Cardiac septum (tissue), 1 donor: ENCODE measurements around the gene GORAB. TPM values are rescaled to one million over a fixed set of nuclear protein-coding genes. Genes with fewer than 3 reads are reported as not detected.

ENCODE experiments used
- DNase-seq: peaks from one replicate; pipeline ENCODE4 v3.0.0-alpha.2; 2020; ENCODE audit warnings: low spot score
- intact Hi-C: fragments of 100-400 bp; cut with DNase I; formaldehyde crosslinking; loops from one replicate; pipeline ENCODE4 v1.14.0; 2022
- long read RNA-seq: library from polyadenylated mRNA; unstranded; transcript quantifications from one replicate; pipeline ENCODE4 v2.0.0, GENCODE V29; 2021
- total RNA-seq: library from RNA; stranded (reverse); fragmentation: NEBNext Ultra II Directional; extraction: Animal tissue kit (Norgen Biotek cat#: 25700); gene quantifications from one replicate; pipeline ENCODE4 v1.2.1, GENCODE V29; 2021
- donor health status: DM: no; HTN: no; CAD: no.

The GORAB gene, protein sequence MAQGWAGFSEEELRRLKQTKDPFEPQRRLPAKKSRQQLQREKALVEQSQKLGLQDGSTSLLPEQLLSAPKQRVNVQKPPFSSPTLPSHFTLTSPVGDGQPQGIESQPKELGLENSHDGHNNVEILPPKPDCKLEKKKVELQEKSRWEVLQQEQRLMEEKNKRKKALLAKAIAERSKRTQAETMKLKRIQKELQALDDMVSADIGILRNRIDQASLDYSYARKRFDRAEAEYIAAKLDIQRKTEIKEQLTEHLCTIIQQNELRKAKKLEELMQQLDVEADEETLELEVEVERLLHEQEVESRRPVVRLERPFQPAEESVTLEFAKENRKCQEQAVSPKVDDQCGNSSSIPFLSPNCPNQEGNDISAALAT
- total RNA-seq = 13.0 TPM
- long read RNA-seq, transcript GORAB-202 (5 exons, 2,189 nt) = major isoform, 13 of 24 reads
- long read RNA-seq, partial matches to known transcripts = 1 of 24 reads
- long read RNA-seq, other reads (novel, unspliced or antisense) = 9 of 24 reads

DNA sequence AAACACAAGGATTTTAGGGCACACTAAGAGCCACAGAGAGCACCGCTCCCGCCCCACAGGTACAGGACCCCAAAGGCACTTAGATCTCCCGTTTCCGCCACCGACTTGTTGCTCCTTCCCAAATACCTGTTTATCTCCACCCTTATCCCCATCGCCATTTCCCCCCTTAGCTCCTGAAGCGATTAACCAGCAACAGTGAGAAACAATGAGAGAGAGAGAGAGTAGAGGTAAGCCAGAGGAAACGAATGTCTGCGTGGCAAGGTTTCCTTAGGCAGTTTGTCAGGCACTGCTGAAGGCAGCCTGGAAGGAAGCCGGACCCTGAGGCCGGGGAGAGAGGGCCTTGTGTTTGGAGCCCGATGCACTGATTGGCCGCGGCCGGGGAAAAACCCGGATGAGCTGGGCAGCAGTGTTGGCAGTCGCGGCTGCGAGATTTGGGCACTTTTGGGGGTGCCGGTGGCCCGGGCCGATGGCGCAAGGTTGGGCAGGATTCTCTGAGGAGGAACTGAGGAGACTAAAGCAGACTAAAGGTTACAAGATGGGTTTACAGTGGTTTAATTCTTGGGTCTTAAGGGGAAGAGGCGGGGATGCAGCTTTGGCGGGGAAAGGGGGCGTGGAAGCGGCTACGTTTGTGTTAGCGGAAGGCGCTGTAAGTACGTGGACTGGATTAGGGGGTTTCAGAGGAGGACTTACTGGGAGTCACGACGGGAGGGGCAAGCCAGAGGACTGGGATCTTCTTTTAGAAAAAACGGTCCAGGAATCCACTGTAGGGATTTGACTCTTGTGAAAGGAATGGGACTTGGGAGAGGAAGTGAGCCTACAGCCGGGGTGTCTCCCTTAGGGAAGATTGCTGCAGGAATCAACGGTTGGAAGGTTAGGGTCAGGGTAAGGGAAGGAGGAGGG is at the start of gene GORAB:
Gene GORAB, plus strand, starts transcription at position 409 of the 900 bp plus-strand sequence. Its CDS starts 58 bp downstream, at position 467.
- peak; percentile 96 for DNase-seq
- intact Hi-C loops = loop anchor here (2.0 to 10.0 kb wide), 7 partner anchors 40 to 597 kb away; partner anchors contain the start of genes KIFAP3 and PRRX1

DNA sequence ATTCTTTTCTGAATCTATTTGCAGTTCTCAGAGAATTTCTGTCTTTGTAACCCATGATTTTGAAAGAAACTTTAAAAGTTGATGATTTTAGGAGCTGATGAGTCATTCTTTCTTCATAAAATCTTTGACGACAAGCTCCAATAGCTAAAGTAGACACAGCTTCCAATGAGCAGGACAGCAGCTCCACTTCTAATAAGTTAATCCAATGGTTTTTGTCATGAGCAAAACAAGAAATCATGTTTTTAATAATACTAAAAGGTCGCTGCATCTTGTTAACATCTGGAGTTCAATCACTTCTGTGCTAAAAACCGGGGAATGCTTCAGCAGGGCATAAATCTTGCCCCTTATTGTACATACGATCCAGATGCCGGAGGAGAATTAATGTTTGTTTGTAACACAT is 48.9 kb upstream of the GORAB start:
- intact Hi-C loops = loop anchor here (2.0 kb wide), 1 partner anchor 20 kb away; no protein-coding TSS in a partner anchor
- no peak for DNase-seq

DNA sequence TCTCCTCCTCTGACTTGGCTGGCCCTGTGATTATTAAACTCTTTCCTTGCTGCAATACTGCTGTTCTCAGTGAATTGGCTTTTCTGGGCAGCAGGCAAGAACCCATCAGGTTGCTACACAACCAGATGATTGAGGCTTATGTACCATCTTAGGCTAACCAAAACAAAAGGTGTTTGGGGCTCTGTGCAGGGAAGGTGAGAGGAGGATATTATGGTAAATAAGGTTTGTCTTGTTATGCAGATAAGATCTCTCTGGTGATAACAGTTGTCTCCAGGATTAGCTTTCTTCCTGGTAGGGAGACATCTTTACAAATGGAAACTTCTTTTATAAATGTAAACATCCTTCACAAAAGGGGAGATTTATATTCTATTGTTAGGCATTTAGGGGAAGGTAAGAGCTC is 44.5 kb upstream of the GORAB start:
- no peak for DNase-seq
- intact Hi-C loops = no loop called here

DNA sequence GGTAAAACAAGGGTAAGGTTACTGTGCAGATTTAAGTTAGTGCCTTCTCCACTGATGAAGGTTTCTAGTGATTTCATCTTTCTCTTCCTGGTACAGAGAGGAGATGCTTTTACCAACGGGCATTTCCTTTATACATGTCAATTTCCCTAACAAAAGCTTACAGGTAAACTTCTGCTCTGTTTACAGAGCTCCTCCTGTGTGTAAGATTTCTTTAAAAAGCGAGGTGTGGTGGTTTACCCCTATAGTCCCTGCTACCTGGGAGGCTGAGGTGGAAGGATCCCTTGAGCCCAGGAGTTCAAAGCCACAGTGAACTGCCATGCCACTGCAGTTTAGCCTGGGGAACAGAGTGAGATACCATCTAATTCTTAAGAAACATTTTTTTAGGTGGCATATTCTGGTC is 40.7 kb upstream of the GORAB start:
- no peak for DNase-seq
- intact Hi-C loops = loop anchor here (5.0 kb wide), 1 partner anchor 41 kb away; the partner anchor contains the start of gene GORAB

DNA sequence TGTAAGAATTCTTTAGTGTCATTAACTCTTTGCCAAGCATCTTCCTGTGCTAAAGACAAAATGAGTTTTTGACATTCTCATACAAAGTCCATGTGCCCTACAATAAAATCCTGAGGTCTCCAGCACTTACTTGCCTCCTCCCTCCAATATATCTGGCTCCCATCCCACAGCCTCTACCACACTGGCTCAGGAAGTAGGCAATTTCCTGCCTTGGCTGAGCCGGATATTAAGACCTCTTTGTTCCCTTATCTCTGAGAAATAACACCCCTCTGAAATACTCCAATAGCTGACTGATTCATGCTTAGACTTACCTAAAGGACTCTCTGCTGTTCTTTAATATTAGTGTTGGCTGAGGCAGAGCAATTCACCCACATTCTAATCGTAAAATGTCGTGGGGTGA is 37.6 kb upstream of the GORAB start:
- intact Hi-C loops = loop anchor here (5.0 kb wide), 1 partner anchor 38 kb away; the partner anchor contains the start of gene GORAB

DNA sequence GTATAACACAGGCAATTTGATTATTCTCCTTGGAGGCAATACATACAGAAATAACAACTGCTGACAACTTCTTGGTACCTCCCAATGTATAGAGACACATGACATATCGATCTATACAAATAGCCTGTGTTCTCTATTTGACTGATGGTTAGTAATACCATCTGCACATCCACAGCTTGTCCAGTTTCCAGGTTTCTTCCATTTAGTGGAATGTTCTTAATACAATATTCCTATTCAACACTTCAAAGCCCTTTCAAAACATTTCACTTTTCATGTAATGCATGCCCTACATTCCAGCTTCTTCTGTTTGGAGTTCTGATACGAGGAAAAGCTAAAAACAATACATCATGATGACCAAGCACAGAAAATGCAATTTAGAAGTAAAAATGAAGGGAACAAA is 37.0 kb upstream of the GORAB start:
- intact Hi-C loops = no loop called here
- DNase-seq = no peak

More for the DNA sequence above, 37.6 kb upstream of the GORAB start:
- no peak for DNase-seq

DNA sequence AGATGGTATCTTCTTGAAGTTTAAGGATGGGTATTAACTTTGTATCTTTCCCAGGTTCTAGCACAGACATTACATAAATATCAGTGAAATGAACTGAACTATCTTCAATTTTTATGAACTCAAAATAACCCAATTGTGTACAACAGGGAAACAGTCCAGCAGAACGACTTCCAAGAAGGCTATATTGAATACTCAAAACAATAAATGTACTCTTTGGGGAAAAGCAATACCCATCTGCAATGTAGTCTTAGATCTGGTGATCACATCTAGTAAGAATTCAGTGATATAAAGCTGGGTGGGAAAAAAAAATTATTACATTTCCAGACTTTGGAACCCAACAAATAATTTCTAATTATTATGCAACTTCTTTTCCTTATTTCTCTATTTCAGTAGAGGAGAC is 33.1 kb upstream of the GORAB start:
- intact Hi-C loops = no loop called here

DNA sequence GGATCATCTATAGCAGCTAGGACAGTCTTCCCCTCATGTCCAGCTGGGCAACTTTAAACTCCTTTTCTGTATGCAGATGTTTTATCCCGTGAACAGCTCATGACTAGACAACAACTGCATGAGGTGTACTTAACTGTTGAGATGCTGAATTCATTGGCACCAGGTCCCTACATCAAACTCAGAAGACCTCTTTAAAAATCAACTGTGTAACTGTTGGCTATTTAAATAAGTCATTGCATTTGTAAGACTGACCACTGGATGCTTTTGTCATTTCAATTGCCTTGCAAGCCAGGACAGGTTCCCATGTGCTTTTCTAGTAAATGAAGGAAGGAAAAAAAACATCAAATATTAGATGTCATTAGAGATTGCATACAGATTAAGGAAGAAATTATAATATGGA is 28.3 kb upstream of the GORAB start:
- no peak for DNase-seq
- intact Hi-C loops = no loop called here

More for the DNA sequence above, 33.1 kb upstream of the GORAB start:
- DNase-seq = no peak

DNA sequence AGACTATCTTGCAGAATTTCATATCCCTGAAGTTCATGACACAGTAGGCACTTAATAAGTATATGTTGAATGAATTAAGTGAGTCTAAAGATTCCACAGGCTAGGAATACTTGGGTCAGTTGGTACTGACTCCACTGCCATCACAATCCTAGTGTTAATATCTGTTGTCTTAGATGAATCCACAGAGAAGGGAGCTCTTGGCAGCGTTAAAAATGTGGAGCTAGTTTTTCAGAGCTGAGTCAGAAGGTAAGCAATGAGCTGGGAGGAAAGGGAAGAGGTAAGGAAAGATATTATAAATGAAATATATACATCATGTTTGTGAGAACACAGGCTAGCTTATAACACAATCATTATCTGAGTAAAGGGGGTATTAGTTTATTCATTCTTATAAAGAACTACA is 21.8 kb upstream of the GORAB start:
- DNase-seq = no peak
- intact Hi-C loops = no loop called here

DNA sequence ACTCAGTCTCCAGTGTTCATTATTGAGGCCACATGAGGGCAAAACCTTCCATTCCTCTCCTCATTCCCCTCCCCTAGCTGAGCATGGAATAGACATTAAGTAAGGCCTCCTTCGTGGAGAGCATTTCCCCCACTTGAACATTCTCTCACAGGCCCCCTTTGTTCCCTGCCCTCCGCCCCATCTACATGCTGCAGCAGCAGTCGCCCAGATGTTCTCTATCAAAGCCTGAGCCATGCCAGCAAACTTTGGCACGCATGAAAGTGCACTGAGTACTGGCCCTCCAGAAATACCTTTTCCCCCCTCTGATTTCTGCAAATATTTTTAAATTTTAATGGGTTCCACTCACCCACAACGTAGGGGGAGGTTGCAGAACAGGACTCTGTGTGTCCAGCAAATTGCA is 20.9 kb upstream of the GORAB start:
- intact Hi-C loops = no loop called here

DNA sequence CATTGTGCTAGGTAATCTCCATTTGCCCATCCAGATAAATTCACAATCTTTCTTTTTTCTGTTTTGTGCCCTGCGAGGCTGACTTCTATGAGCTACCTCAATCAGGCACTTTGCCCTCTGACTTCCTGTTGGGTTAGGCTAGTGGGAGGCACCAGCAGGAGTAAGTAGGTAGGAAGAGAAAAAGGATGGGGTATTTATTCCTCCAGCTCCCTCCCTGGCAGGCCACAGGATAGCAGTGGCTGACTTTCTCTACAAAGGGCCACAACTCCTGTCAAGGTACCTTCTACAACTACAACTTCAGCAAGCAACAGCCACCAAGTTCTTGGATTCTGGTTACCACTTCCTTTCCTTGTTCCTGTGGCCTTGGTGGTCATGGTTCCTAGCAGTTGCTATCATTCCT is 18.8 kb upstream of the GORAB start:
- DNase-seq = no peak
- intact Hi-C loops = no loop called here

More for the DNA sequence above, 20.9 kb upstream of the GORAB start:
- DNase-seq = no peak

DNA sequence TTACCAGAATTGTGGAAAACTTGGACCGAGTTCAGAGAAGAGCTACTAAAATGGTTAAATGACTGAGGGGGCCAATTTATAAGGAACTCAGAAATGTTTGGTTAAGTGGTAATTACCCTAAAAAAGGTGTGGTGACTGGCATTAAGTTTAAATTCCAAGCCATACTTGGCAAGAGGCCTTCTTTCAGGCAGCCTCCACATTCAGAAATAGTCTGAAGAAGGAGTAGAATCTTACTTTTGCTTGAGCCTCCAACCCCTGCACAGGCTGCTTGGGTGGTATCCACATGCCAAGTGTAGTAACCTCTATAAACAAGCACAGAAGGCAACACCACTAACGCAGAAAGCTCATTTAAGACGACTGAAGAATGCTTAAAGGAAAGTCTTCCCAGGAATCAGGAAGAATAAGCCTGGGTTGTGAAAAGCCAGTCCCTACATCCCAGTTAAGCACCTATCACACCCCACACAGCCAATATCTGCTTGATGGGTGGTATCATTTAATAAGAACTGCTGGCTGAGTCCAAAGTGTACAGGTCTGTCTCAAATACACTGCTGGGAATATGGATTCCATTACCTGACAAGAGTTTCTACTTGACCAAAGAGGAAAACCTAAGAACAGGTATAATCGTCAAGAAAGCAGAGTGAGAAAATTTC is 13.7 kb upstream of the GORAB start:
- intact Hi-C loops = no loop called here
- DNase-seq = no peak

DNA sequence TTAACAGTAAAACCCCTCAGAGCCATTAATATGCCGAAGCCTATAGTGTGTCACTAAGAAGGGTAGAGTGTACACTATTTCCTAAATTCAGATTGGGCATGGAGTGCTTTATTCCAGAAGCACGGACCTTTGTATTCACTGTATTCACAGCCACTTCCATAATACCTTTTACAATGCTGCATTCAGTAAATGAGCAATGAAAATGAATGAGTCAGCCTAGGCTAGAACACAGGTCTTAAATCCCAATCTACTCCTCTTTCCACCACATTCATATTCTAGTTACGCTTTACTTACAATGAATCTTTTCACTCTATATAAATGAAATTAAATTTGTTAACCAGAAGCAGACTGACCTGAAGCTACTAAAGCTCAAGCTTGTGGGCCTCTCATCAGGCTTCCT is 13.0 kb upstream of the GORAB start:
- intact Hi-C loops = no loop called here
- DNase-seq = no peak

DNA sequence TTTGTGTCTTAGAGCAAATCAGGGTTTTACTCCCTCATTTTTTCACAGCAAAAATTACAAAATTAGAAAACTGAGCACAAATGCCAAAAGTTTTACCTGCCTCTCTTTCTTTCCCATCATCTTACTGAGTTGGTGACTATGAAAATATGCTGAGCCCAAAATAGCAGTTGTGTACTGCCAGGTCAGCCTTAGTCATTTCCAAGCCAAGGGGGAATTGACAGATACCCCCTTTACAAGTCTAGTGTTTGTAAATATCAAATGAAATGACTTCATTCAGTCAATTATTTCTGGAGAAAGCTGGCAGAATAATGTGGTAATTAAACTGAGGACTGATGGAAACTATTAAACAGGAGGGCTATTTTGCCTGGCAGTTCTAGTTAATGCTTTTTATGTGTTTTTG is 11.4 kb upstream of the GORAB start:
- no peak for DNase-seq
- intact Hi-C loops = loop anchor here (10.0 kb wide), 1 partner anchor 364 kb away; no protein-coding TSS in a partner anchor

DNA sequence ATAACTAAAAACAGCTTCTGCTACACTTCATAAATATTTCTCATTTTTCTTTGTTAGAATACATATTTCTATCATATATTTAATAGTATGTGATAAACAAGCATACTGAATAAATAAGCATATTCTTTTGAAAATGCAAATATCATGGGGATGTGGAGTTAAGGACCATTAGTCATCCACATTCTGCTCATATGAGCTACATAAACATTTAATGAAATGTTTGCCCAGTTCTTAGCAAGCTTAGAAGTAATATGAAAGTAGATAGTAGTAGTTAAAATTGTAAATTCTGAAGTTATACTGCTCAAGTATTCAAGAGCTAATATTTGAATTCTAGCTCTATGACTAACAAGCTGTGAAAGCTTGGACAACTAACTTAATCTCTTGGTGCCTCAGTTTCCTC is 10.1 kb upstream of the GORAB start:
- intact Hi-C loops = loop anchor here (10.0 kb wide), 1 partner anchor 363 kb away; no protein-coding TSS in a partner anchor
- no peak for DNase-seq

DNA sequence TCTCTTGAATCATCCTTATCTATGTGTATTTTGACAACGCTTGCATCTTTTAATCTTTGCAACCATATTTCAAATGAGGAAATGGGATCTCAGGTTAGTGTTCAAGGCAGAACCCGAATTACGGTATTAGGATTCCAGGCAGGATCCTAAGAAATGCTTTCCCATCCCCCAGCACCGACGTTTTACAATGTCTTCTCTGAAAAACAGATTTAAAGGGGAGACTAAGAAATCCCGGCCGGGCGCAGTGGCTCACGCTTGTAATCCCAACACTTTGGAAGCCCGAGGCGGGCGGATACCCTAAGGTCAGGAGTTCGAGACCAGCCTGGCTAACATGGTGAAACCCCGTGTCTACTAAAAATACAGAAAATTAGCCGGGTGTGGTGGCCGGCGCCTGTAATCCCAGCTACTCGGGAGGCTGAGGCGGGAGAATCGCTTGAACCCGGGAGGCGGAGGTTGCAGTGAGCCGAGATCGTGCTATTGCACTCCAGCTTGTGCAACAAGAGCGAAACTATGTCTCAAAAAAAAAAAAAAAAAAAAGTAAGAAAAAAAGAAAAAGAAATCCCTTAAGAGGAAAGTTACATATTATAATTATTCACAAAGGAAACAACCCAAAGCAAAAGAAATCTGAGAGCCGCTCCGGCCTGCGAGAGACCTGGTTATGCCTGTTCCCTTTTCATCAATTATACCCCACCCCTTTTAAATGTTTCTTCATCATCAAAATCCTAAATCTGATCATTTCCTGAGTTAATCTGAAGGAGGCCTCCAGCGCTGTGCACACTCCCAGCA is 801 bp upstream of the GORAB start:
- intact Hi-C loops = loop anchor here (5.0 to 10.0 kb wide), 6 partner anchors 39 to 596 kb away; partner anchors contain the start of gene KIFAP3
- no peak for DNase-seq

DNA sequence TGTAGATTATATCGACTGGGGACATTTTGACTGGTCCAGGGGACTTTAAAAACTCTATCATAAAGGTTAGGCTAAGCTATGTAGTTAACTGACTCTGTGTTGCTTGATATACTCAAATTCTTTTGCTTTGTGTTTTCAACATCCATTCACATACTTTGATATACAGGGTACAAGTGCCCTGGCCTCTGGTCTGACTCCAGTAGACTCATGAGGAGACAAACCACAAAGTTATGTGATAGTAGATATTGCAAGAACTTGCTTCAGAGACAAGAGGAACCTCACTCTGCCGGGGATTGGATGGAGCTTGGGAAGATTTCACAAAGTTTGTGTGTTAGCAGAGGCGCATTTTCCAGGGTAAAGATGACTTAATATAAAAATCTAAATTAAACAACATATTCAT is 1.3 kb downstream of the GORAB start:
- intact Hi-C loops = loop anchor here (2.0 to 10.0 kb wide), 7 partner anchors 41 to 598 kb away; partner anchors contain the start of genes KIFAP3 and PRRX1
- DNase-seq = no peak

DNA sequence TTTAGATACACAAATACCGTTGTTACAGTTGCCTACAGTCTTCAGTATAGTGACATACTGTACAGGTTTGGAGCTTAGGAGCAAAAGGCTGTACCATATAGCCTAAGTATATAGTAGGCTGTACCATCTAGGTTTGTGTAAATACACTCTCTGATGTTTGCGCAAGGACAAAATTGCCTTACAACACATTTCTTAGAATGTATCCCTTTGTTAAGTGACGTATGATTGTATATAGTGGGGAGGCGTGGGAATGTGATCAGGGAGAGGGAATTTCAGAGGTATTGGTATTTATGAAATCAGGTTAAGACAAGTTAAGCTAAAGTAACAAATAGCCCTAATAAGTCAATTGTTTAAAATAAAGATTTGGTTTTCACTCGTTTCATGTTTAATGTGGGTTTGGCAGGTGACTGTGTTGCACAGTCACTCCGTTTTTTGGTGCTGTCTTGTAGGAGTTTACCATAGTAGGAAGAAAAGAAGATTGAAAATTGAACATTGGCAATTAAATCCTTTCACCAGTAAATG is 2.7 kb downstream of the GORAB start:
- no peak for DNase-seq
- intact Hi-C loops = loop anchor here (5.0 to 10.0 kb wide), 7 partner anchors 42 to 600 kb away; partner anchors contain the start of genes KIFAP3 and NTMT2
